GM23248 (cell line): ENCODE results near the gene XPO1. TPM values are rescaled to one million over a fixed set of nuclear protein-coding genes. Genes with fewer than 3 reads are reported as not detected.

Experiments used
- DNase-seq: peaks from one replicate; pipeline ENCODE4 v3.0.0-alpha.2; 2015
- H2AFZ ChIP-seq: fragments of 200-600 bp; sonication (generic); 2 replicates; pipeline ENCODE4 v1.6.1; 2016; ENCODE audit warnings: antibody characterized with exemption
- H3F3A ChIP-seq: fragments of 200-600 bp; sonication (generic); 2 replicates; pipeline ENCODE4 v1.6.1; 2016; ENCODE audit warnings: mild to moderate bottlenecking, antibody characterized with exemption, mixed run types; ENCODE audit not compliant: insufficient read depth
- H3K27ac ChIP-seq: fragments of 200-600 bp; sonication (generic); 2 replicates; pipeline ENCODE4 v1.5.1; 2016; ENCODE audit warnings: mild to moderate bottlenecking
- H3K27me3 ChIP-seq: fragments of 200-600 bp; sonication (generic); replicated peaks from 2 replicates; pipeline ENCODE4 v1.6.1; 2016; ENCODE audit warnings: mild to moderate bottlenecking; ENCODE audit not compliant: insufficient read depth
- H3K36me3 ChIP-seq: fragments of 200-600 bp; sonication (generic); 2 replicates; pipeline ENCODE4 v1.6.1; 2016; ENCODE audit warnings: low read depth, mild to moderate bottlenecking
- H3K4me1 ChIP-seq: fragments of 200-600 bp; sonication (generic); 2 replicates; pipeline ENCODE4 v1.6.1; 2016; ENCODE audit warnings: mild to moderate bottlenecking; ENCODE audit not compliant: insufficient read depth
- H3K4me2 ChIP-seq: fragments of 200-600 bp; sonication (generic); one replicate; pipeline ENCODE4 v1.6.1; 2016; ENCODE audit warnings: mild to moderate bottlenecking; ENCODE audit not compliant: unreplicated experiment
- H3K4me3 ChIP-seq: fragments of 200-600 bp; sonication (generic); 2 replicates; pipeline ENCODE4 v1.5.1; 2016; ENCODE audit warnings: mild to moderate bottlenecking
- H3K79me2 ChIP-seq: fragments of 200-600 bp; sonication (generic); 2 replicates; pipeline ENCODE4 v1.6.1; 2016; ENCODE audit warnings: mild to moderate bottlenecking; ENCODE audit not compliant: insufficient read depth
- H3K9ac ChIP-seq: fragments of 200-600 bp; sonication (generic); 2 replicates; pipeline ENCODE4 v1.6.1; 2016; ENCODE audit warnings: mild to moderate bottlenecking
- H3K9me2 ChIP-seq: fragments of 200-600 bp; sonication (generic); 2 replicates; pipeline ENCODE4 v1.6.1; 2016; ENCODE audit warnings: mixed run types, mild to moderate bottlenecking, moderate library complexity; ENCODE audit not compliant: insufficient read depth
- H3K9me3 ChIP-seq: fragments of 200-600 bp; sonication (generic); one replicate; pipeline ENCODE4 v1.6.1; 2017; ENCODE audit warnings: low read depth
- H4K20me1 ChIP-seq: fragments of 200-600 bp; sonication (generic); 2 replicates; pipeline ENCODE4 v1.6.0; 2016; ENCODE audit not compliant: insufficient read depth
- EZH2 ChIP-seq: fragments of 200-600 bp; sonication (generic); IDR thresholded peaks from 2 replicates; pipeline ENCODE4 v1.6.1; 2018; ENCODE audit warnings: antibody characterized with exemption, mild to moderate bottlenecking; ENCODE audit not compliant: insufficient read depth, poor library complexity, severe bottlenecking
- EZH2phosphoT487 ChIP-seq: fragments of 200-600 bp; sonication (generic); IDR thresholded peaks from 2 replicates; pipeline ENCODE4 v1.6.1; 2018; ENCODE audit warnings: antibody characterized with exemption, moderate library complexity, mild to moderate bottlenecking, low read depth; ENCODE audit not compliant: insufficient read depth
- WGBS, 2 experiments: methylation state at CpG; one replicate each; pipeline ENCODE4 v1.1.6; 2015 to 2017; ENCODE audit warnings: low lambda C conversion rate in 2 of 2, low coverage in 1 of 2; ENCODE audit errors: missing lambda C conversion rate in 2 of 2; 5-methylcytosine and 5-hydroxymethylcytosine counted together
- in situ Hi-C: fragments of 300-500 bp; cut with MboI; formaldehyde crosslinking; loops from 2 replicates; pipeline ENCODE4 v1.15.0; 2020
- polyA plus RNA-seq: library from polyadenylated mRNA; unstranded; fragments of >200 nt; fragmentation: Nextera tagmentation; extraction: Ambion mirVana; gene quantifications from 2 replicates; pipeline ENCODE4 v1.2.1, GENCODE V29; 2016
- total RNA-seq: library from RNA; depleted of rRNA; stranded (reverse); fragments of >200 nt; shearing (Covaris generic); gene quantifications from 2 replicates; pipeline ENCODE4 v1.2.3, GENCODE V29; 2014

Gene XPO1
- total and polyA plus RNA-seq, 2 experiments from 2014 or later = 52.3 to 104 TPM

- Histone ChIP-seq H3K4me2 (no peak overlapping the region), H2AFZ (no peak overlapping the region), H3K9me2 (no peaks in the 10 kb centered on the region), H3K36me3 (no peaks in the 10 kb centered on the region), H3K79me2 (peaks cover 100% of the 10 kb centered on the region), H4K20me1 (peaks cover 62% of the 10 kb centered on the region), H3K27ac (no peak overlapping the region), H3K4me1 (0 out of 2 replicates have a peak, but pooled peaks cover 10% of the 10 kb centered on the region), H3K27me3 (no peaks in the 10 kb centered on the region), H3F3A (peaks cover 7% of the 10 kb centered on the region; the same call in 1 of the 2 replicates), H3K9me3 (no peaks in the 10 kb centered on the region), H3K9ac (no peak overlapping the region), H3K4me3 (no peak overlapping the region)
- TF ChIP-seq EZH2 (no peak), EZH2phosphoT487 (no peak)
- no peak for DNase-seq
- in situ Hi-C loops = no loop called here
Observed at GRCh38 chr2:61438670-61439069, 99.5 kb downstream of the XPO1 start.

- H3K9ac ChIP-seq = no peak overlapping the region
- peaks cover 100% of the 10 kb centered on the region for H3K79me2 ChIP-seq
Observed at GRCh38 chr2:61437170-61437569, 101.0 kb downstream of the XPO1 start.

GRCh38 chr2:61436092-61436491 is 102.1 kb downstream of the XPO1 start:
- Histone ChIP-seq H3K4me2 (no peak overlapping the region), H3K27ac (no peak overlapping the region), H3K27me3 (no peaks in the 10 kb centered on the region), H3F3A (peaks cover 7% of the 10 kb centered on the region; the same call in 1 of the 2 replicates), H3K9ac (no peak overlapping the region), H2AFZ (no peak overlapping the region), H3K4me3 (no peak overlapping the region), H3K4me1 (0 out of 2 replicates have a peak, but pooled peaks cover 10% of the 10 kb centered on the region), H3K36me3 (no peaks in the 10 kb centered on the region), H4K20me1 (peaks cover 55% of the 10 kb centered on the region), H3K9me2 (no peaks in the 10 kb centered on the region), H3K9me3 (no peaks in the 10 kb centered on the region), H3K79me2 (peaks cover 100% of the 10 kb centered on the region)
- TF ChIP-seq EZH2phosphoT487 (no peak), EZH2 (no peak)
- 53% methylated on average over 2 of the region's 2 CpGs for WGBS, 2 experiments
- in situ Hi-C loops = no loop called here
- DNase-seq = peak; percentile 15

More at GRCh38 chr2:61437170-61437569, 101.0 kb downstream of the XPO1 start:
- Histone ChIP-seq H3F3A (peaks cover 7% of the 10 kb centered on the region; the same call in 1 of the 2 replicates), H3K27ac (no peak overlapping the region), H3K36me3 (no peaks in the 10 kb centered on the region), H2AFZ (no peak overlapping the region), H3K9me2 (no peaks in the 10 kb centered on the region), H3K4me1 (0 out of 2 replicates have a peak, but pooled peaks cover 10% of the 10 kb centered on the region), H3K4me2 (no peak overlapping the region), H3K4me3 (no peak overlapping the region), H4K20me1 (peaks cover 57% of the 10 kb centered on the region), H3K27me3 (no peaks in the 10 kb centered on the region), H3K9me3 (no peaks in the 10 kb centered on the region)
- 95 to 97% methylated on average over 4 of the region's 4 CpGs for WGBS, 2 experiments
- TF ChIP-seq EZH2phosphoT487 (no peak), EZH2 (no peak)
- no peak for DNase-seq
- in situ Hi-C loops = no loop called here

- H3K4me3 ChIP-seq = no peak overlapping the region
- DNase-seq = no peak
- H3K9me3 ChIP-seq = no peaks in the 10 kb centered on the region
- peaks cover 63% of the 10 kb centered on the region for H4K20me1 ChIP-seq
- H2AFZ ChIP-seq = no peak overlapping the region
- no peaks in the 10 kb centered on the region for H3K27me3 ChIP-seq
- H3K36me3 ChIP-seq = no peaks in the 10 kb centered on the region
- H3K9ac ChIP-seq = no peak overlapping the region
- H3K9me2 ChIP-seq = no peaks in the 10 kb centered on the region
- WGBS, 2 experiments = 96% methylated on average over 1 of the region's 1 CpG
- peaks cover 7% of the 10 kb centered on the region; the same call in 1 of the 2 replicates for H3F3A ChIP-seq
- H3K4me2 ChIP-seq = no peak overlapping the region
- in situ Hi-C loops = no loop called here
- 0 out of 2 replicates have a peak, but pooled peaks cover 10% of the 10 kb centered on the region for H3K4me1 ChIP-seq
- TF ChIP-seq EZH2phosphoT487 (no peak), EZH2 (no peak)
- no peak overlapping the region for H3K27ac ChIP-seq
- peaks cover 100% of the 10 kb centered on the region for H3K79me2 ChIP-seq
Observed at GRCh38 chr2:61435291-61435690, 102.9 kb downstream of the XPO1 start.

GRCh38 chr2:61434314-61434713 is 103.8 kb downstream of the XPO1 start:
- no peak for DNase-seq
- Histone ChIP-seq H4K20me1 (peaks cover 63% of the 10 kb centered on the region), H3K4me3 (no peak overlapping the region), H3K9me3 (no peaks in the 10 kb centered on the region), H3K27ac (no peak overlapping the region), H3K4me1 (0 out of 2 replicates have a peak, but pooled peaks cover 10% of the 10 kb centered on the region), H3K36me3 (no peaks in the 10 kb centered on the region), H3K4me2 (no peak overlapping the region), H3F3A (peaks cover 7% of the 10 kb centered on the region; the same call in 1 of the 2 replicates), H3K9ac (no peak overlapping the region), H3K27me3 (no peaks in the 10 kb centered on the region), H3K9me2 (no peaks in the 10 kb centered on the region), H3K79me2 (peaks cover 100% of the 10 kb centered on the region), H2AFZ (no peak overlapping the region)
- in situ Hi-C loops = no loop called here
- TF ChIP-seq EZH2phosphoT487 = no peak
- TF ChIP-seq EZH2 = no peak
